Measurements from ENCODE around the gene PPP1R13L. TPM values are rescaled to one million over a fixed set of nuclear protein-coding genes. Genes with fewer than 3 reads are reported as not detected.
"Not testable (repeated sequence)": the region's sequence is repeated elsewhere in the genome, so short reads cannot be mapped to it uniquely, and the experiment has no call there.

Gene PPP1R13L
- total RNA-seq, 1 donor = 5.6 TPM

GRCh38 chr19:45420356-45420755 lies 15.5 kb upstream of the PPP1R13L start:
- no peak for DNase-seq (ENCODE audit: low read depth)
- TF ChIP-seq CTCF (IDR thresholded peaks at IDR 0.05; ENCODE audit: insufficient read depth, low read depth, low read length) = no peak
- H3K4me3 ChIP-seq (ENCODE audit: low read depth, low read length) = no peak overlapping the region

DNA sequence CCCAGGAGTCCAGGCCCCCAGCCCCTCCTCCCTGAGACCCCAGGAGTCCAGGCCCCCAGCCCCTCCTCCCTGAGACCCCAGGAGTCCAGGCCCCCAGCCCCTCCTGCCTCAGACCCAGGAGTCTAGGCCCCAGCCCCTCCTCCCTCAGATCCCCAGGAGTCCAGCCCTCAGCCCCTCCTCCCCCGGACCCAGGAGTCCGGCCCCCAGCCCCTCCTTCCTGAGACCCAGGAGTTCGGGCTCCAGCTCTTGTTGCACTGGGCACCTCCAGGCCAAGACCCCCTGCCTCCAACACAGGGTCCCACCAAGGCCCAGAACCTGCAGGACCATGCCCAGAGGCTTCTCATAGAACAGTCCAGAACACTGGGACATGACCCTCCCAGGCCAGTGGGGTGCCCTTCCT lies 15.0 kb upstream of the PPP1R13L start:
- H3K4me3 ChIP-seq (ENCODE audit: low read depth, low read length) = no peak overlapping the region
- no peak for TF ChIP-seq CTCF (IDR thresholded peaks at IDR 0.05; ENCODE audit: insufficient read depth, low read depth, low read length)
- DNase-seq (ENCODE audit: low read depth) = no peak

- no peak overlapping the region for H3K4me3 ChIP-seq (ENCODE audit: low read depth, low read length)
- no peak for DNase-seq (ENCODE audit: low read depth)
- no peak for TF ChIP-seq CTCF (IDR thresholded peaks at IDR 0.05; ENCODE audit: insufficient read depth, low read depth, low read length)
Observed at GRCh38 chr19:45419396-45419795, 14.5 kb upstream of the PPP1R13L start.

DNA sequence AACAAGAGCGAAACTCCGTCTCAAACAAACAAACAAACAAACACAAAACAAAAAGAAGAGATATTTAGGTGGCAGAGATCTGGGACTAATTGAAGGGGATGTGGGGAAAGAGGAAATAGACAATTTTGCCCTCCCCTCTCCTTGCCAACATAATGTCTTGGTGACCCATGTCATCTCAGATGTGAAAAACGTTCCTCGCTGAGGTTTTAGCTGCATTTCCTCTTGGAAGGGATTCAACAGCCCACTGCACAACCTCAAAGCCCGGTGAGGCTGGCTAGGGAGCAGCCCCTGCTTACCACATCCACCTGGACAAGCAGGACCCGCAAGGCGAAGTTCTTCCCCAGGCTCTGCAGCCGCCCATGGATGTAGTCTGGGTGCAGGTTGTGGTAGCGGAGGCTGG lies 13.9 kb upstream of the PPP1R13L start:
- TF ChIP-seq CTCF (IDR thresholded peaks at IDR 0.05; ENCODE audit: insufficient read depth, low read depth, low read length) = no peak
- no peak overlapping the region for H3K4me3 ChIP-seq (ENCODE audit: low read depth, low read length)
- no peak for DNase-seq (ENCODE audit: low read depth)

DNA sequence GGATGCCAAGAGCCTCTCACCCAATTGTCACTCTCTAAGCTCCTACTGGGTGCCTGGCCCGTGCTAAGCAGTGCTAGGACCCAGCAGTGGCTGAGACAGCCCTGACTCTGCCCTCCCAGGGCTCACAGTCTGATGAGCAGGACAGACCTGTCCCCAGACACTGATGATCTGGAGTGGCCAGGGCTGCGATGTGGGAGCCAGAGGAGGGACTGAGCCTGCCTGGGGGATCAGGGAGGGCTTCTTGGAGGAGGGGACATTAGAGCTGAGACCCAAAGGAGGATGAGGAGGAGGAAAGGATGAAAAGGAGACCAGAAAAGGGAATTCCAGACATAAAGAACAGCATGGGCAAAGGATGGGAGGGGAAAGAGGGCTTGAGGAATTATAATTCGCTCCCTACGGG lies 12.3 kb upstream of the PPP1R13L start:
- H3K4me3 ChIP-seq (ENCODE audit: low read depth, low read length) = no peak overlapping the region
- DNase-seq (ENCODE audit: low read depth) = no peak
- TF ChIP-seq CTCF (IDR thresholded peaks at IDR 0.05; ENCODE audit: insufficient read depth, low read depth, low read length) = no peak

- no peak for TF ChIP-seq CTCF (IDR thresholded peaks at IDR 0.05; ENCODE audit: insufficient read depth, low read depth, low read length)
- no peak overlapping the region for H3K4me3 ChIP-seq (ENCODE audit: low read depth, low read length)
- DNase-seq (ENCODE audit: low read depth) = no peak
Observed at GRCh38 chr19:45414468-45414867, 9.6 kb upstream of the PPP1R13L start.

- DNase-seq (ENCODE audit: low read depth) = peak; percentile 21
- no peak for TF ChIP-seq CTCF (IDR thresholded peaks at IDR 0.05; ENCODE audit: insufficient read depth, low read depth, low read length)
- no peak overlapping the region for H3K4me3 ChIP-seq (ENCODE audit: low read depth, low read length)
Observed at GRCh38 chr19:45413497-45413896, 8.6 kb upstream of the PPP1R13L start.

DNA sequence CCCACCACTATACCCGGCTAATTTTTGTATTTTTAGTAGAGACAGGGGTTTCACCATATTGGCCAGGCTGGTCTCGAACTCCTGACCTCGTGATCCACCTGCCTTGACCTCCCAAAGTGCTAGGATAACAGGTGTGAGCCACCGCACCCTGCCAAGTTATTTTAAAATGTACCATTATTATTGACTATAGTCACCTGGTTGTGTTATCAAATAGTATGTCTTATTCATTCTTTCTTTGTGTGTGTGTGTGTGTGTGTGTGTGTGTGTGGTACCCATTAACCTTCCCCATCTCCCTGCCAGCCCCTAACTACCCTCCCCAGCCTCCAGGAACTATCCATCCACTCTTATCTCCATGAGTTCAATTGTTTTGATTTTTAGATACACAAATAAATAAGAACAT lies 5.5 kb upstream of the PPP1R13L start:
- H3K4me3 ChIP-seq (ENCODE audit: low read depth, low read length); DNase-seq (ENCODE audit: low read depth): not testable (repeated sequence)
